HEK293 (cell line): ENCODE results near the gene ZNRF2.

ENCODE experiments used
- CTCF ChIA-PET: fragments of 350-600 bp; formaldehyde crosslinking; extraction: SDS; loops from one replicate; lab custom pipeline; 2021; ENCODE audit warnings: antibody characterized with exemption; lab: Yijun Ruan, JAX
- POLR2A ChIA-PET: fragments of 300-600 bp; formaldehyde crosslinking; extraction: SDS; loops from one replicate; lab custom pipeline; 2020; ENCODE audit warnings: antibody characterized with exemption, inconsistent platforms; lab: Yijun Ruan, JAX
- H3K27ac ChIP-seq: fragments of 200-500 bp; sonication (Bioruptor generic); 2 replicates; pipeline ENCODE4 v1.5.1; 2014; ENCODE audit warnings: low read depth, low read length, control low read depth, inconsistent platforms; ENCODE audit errors: extremely low read depth
- H3K36me3 ChIP-seq, 2 experiments: fragments of 200-500 bp in 1 of 2; sonication (Bioruptor generic) in 1 of 2; 1 replicate in 1 of 2; 2 replicates in 1 of 2; pipeline ENCODE4 v1.5.1; 2014 to 2017; ENCODE audit warnings: inconsistent platforms in 2 of 2, low read length in 2 of 2; ENCODE audit not compliant: control insufficient read depth in 2 of 2, insufficient read depth in 1 of 2
- H3K4me1 ChIP-seq: fragments of 200-500 bp; sonication (Bioruptor generic); 2 replicates; pipeline ENCODE4 v1.5.1; 2014; ENCODE audit warnings: mild to moderate bottlenecking, low read length, inconsistent platforms; ENCODE audit not compliant: control insufficient read depth, insufficient read depth
- H3K4me3 ChIP-seq: 2 replicates; pipeline ENCODE4 v1.5.1; 2011; ENCODE audit warnings: low read depth, mild to moderate bottlenecking, control low read depth, low read length, moderate library complexity
- H3K9me3 ChIP-seq: fragments of 200-500 bp; sonication (Bioruptor generic); 2 replicates; pipeline ENCODE4 v1.5.1; 2014; ENCODE audit warnings: low read depth, low read length, inconsistent platforms; ENCODE audit not compliant: control insufficient read depth, insufficient read depth
- GFI1B ChIP-seq: fragments of 450-650 bp; formaldehyde crosslinking; IDR thresholded peaks from 2 replicates; pipeline ENCODE4 v1.5.1; 2016; ENCODE audit warnings: missing biosample characterization, missing genetic modification characterization
- KLF1 ChIP-seq: fragments of 450-650 bp; formaldehyde crosslinking; IDR thresholded peaks from 2 replicates; pipeline ENCODE4 v1.5.1; 2016; ENCODE audit warnings: missing biosample characterization, missing genetic modification characterization
- KLF7 ChIP-seq: fragments of 450-650 bp; formaldehyde crosslinking; IDR thresholded peaks from 2 replicates; pipeline ENCODE4 v1.5.1; 2016; ENCODE audit warnings: missing biosample characterization, missing genetic modification characterization, borderline replicate concordance
- KLF9 ChIP-seq: fragments of 450-650 bp; formaldehyde crosslinking; IDR thresholded peaks from 2 replicates; pipeline ENCODE4 v1.5.1; 2016; ENCODE audit warnings: missing biosample characterization, missing genetic modification characterization, low read depth
- PBX3 ChIP-seq: sonication (generic); formaldehyde crosslinking; IDR thresholded peaks from 2 replicates; pipeline ENCODE4 v1.8.1; 2022; ENCODE audit warnings: mild to moderate bottlenecking, moderate library complexity, missing genetic modification reagents
- REPIN1 ChIP-seq: fragments of 450-650 bp; formaldehyde crosslinking; IDR thresholded peaks from 2 replicates; pipeline ENCODE4 v1.5.1; 2017; ENCODE audit warnings: missing biosample characterization, missing genetic modification characterization, low read depth
- SP2 ChIP-seq: fragments of 450-650 bp; formaldehyde crosslinking; IDR thresholded peaks from 2 replicates; pipeline ENCODE4 v1.5.1; 2016; ENCODE audit warnings: missing biosample characterization, missing genetic modification characterization
- SP7 ChIP-seq: fragments of 450-650 bp; formaldehyde crosslinking; IDR thresholded peaks from 2 replicates; pipeline ENCODE4 v1.5.1; 2016; ENCODE audit warnings: missing biosample characterization, missing genetic modification characterization
- ZBTB6 ChIP-seq: fragments of 450-650 bp; formaldehyde crosslinking; IDR thresholded peaks from 2 replicates; pipeline ENCODE4 v1.5.1; 2017; ENCODE audit warnings: missing biosample characterization, missing genetic modification characterization
- ZFP41 ChIP-seq: fragments of 450-650 bp; formaldehyde crosslinking; IDR thresholded peaks from 2 replicates; pipeline ENCODE4 v1.5.1; 2016; ENCODE audit warnings: missing biosample characterization, missing genetic modification characterization, borderline replicate concordance
- ZNF146 ChIP-seq: fragments of 450-650 bp; formaldehyde crosslinking; IDR thresholded peaks from 2 replicates; pipeline ENCODE4 v1.5.1; 2016; ENCODE audit warnings: missing biosample characterization, missing genetic modification characterization
- ZNF23 ChIP-seq: fragments of 450-650 bp; formaldehyde crosslinking; IDR thresholded peaks from 2 replicates; pipeline ENCODE4 v1.5.1; 2016; ENCODE audit warnings: missing biosample characterization, missing genetic modification characterization, borderline replicate concordance
- ZNF311 ChIP-seq: fragments of 450-650 bp; formaldehyde crosslinking; IDR thresholded peaks from 2 replicates; pipeline ENCODE4 v1.5.1; 2017; ENCODE audit warnings: missing biosample characterization, missing genetic modification characterization, borderline replicate concordance
- ZNF37A ChIP-seq: fragments of 450-650 bp; IDR thresholded peaks from 2 replicates; pipeline ENCODE4 v1.5.1; 2018; ENCODE audit warnings: missing biosample characterization, missing genetic modification characterization
- ZNF398 ChIP-seq: fragments of 450-650 bp; formaldehyde crosslinking; IDR thresholded peaks from 2 replicates; pipeline ENCODE4 v1.5.1; 2017; ENCODE audit warnings: missing biosample characterization, missing genetic modification characterization
- ZNF600 ChIP-seq: fragments of 450-650 bp; formaldehyde crosslinking; IDR thresholded peaks from 2 replicates; pipeline ENCODE4 v1.5.1; 2016; ENCODE audit warnings: missing biosample characterization, missing genetic modification characterization
- ZNF624 ChIP-seq: fragments of 450-650 bp; formaldehyde crosslinking; IDR thresholded peaks from 2 replicates; pipeline ENCODE4 v1.5.1; 2017; ENCODE audit warnings: missing biosample characterization, missing genetic modification characterization
- ZNF677 ChIP-seq: fragments of 450-650 bp; IDR thresholded peaks from 2 replicates; pipeline ENCODE4 v1.5.0; 2018; ENCODE audit warnings: missing biosample characterization, mild to moderate bottlenecking, missing genetic modification characterization, moderate library complexity
- ZNF692 ChIP-seq: fragments of 450-650 bp; formaldehyde crosslinking; IDR thresholded peaks from 2 replicates; pipeline ENCODE4 v1.5.1; 2016; ENCODE audit warnings: missing biosample characterization, missing genetic modification characterization
- ZNF768 ChIP-seq: fragments of 450-650 bp; formaldehyde crosslinking; IDR thresholded peaks from 2 replicates; pipeline ENCODE4 v1.5.1; 2018; ENCODE audit warnings: missing biosample characterization, mild to moderate bottlenecking, missing genetic modification characterization

Gene ZNRF2

GRCh38 chr7:30310674-30311362 is 26.4 kb downstream of the ZNRF2 start:
- no peak overlapping the region for H3K4me3 ChIP-seq
- ChIA-PET POLR2A (no interaction called here), CTCF (no interaction called here)
- no peaks in the 10 kb centered on the region for H3K36me3 ChIP-seq
- no peak for TF ChIP-seq ZNF311
- TF ChIP-seq ZBTB6 (tag by site-specific recombination): no peak
- no peak for TF ChIP-seq ZNF677 (tag by site-specific recombination)
- no peak for TF ChIP-seq PBX3 (CRISPR knock-in tag)
- no peak for TF ChIP-seq ZNF600 (tag by site-specific recombination)
- no peak for TF ChIP-seq GFI1B
- no peak for TF ChIP-seq ZFP41 (tag by site-specific recombination)
- no peak for TF ChIP-seq REPIN1 (tag by site-specific recombination)
- TF ChIP-seq ZNF692 (tag by site-specific recombination): no peak
- TF ChIP-seq SP7: no peak
- no peak for TF ChIP-seq ZNF146 (tag by site-specific recombination)
- no peak for TF ChIP-seq ZNF37A (tag by site-specific recombination)
- TF ChIP-seq KLF1: no peak
- TF ChIP-seq KLF7 (tag by site-specific recombination): no peak
- no peak for TF ChIP-seq ZNF624 (tag by site-specific recombination)
- no peak for TF ChIP-seq ZNF23 (tag by site-specific recombination)
- TF ChIP-seq KLF9 (tag by site-specific recombination): no peak
- TF ChIP-seq ZNF398 (tag by site-specific recombination): no peak
- H3K27ac ChIP-seq: no peak overlapping the region
- no peaks in the 10 kb centered on the region for H3K9me3 ChIP-seq
- H3K4me1 ChIP-seq: peaks cover 58% of the 10 kb centered on the region

GRCh38 chr7:30312178-30312577 is 27.8 kb downstream of the ZNRF2 start:
- no peak for TF ChIP-seq SP2 (tag by site-specific recombination)
- no peak for TF ChIP-seq ZNF768 (tag by site-specific recombination)
- no peak for TF ChIP-seq SP7
- peaks cover 45% of the 10 kb centered on the region for H3K4me1 ChIP-seq
- H3K4me3 ChIP-seq: no peak overlapping the region
- no peaks in the 10 kb centered on the region for H3K9me3 ChIP-seq
- CTCF ChIA-PET: interaction anchor here (0.6 to 0.8 kb wide), 2 partner anchors 38 to 290 kb away, joined by 3 to 6 read pairs; no protein-coding TSS in a partner anchor
- no peaks in the 10 kb centered on the region for H3K36me3 ChIP-seq
- POLR2A ChIA-PET: interaction anchor here (0.6 kb wide), 1 partner anchor 1034 kb away, joined by 3 read pairs; no protein-coding TSS in a partner anchor
- H3K27ac ChIP-seq: no peak overlapping the region
